Activated CD4-positive, alpha-beta T cell treated with anti-CD3 and anti-CD28 coated beads, Interleukin-2, Interleukin-4, amounts not matched to agents 100 ng/mL and 50 ng/mL, durations not matched to agents 16 hours and 8 hours (primary cell): ENCODE measurements around the gene PLXNB3.

ENCODE experiments used
- DNase-seq: peaks from one replicate; pipeline ENCODE4 v3.0.0-alpha.2; 2020; ENCODE audit warnings: low spot score

Gene PLXNB3

GRCh38 chrX:153793291-153793690 lies 29.2 kb downstream of the PLXNB3 start:
- DNase-seq: no peak

GRCh38 chrX:153794018-153794896 lies 30.2 kb downstream of the PLXNB3 start, which contains the start of the genes IDH3G and SSR4:
IDH3G (minus strand) TSS chrX:153794375; CDS start chrX:153794326, 49 bp downstream.
SSR4 (plus strand) TSS chrX:153794668; CDS start chrX:153794688, 20 bp downstream.
- DNase-seq: peak; percentile 93

- DNase-seq: no peak
These were observed 31.1 kb downstream of the PLXNB3 start for GRCh38 chrX:153794897-153795816.

GRCh38 chrX:153797415-153798015 lies 33.5 kb downstream of the PLXNB3 start:
- no peak for DNase-seq

GRCh38 chrX:153799326-153799725 lies 35.3 kb downstream of the PLXNB3 start:
- DNase-seq: no peak

- no peak for DNase-seq
These were observed 36.2 kb downstream of the PLXNB3 start for GRCh38 chrX:153800177-153800722.

GRCh38 chrX:153800746-153801145 lies 36.7 kb downstream of the PLXNB3 start:
- no peak for DNase-seq

- no peak for DNase-seq
These were observed 37.6 kb downstream of the PLXNB3 start for GRCh38 chrX:153801669-153802068.

- DNase-seq: no peak
These were observed 38.5 kb downstream of the PLXNB3 start for GRCh38 chrX:153802513-153803045.

GRCh38 chrX:153803211-153804099 lies 39.4 kb downstream of the PLXNB3 start:
- DNase-seq: no peak

GRCh38 chrX:153804100-153804595 lies 40.1 kb downstream of the PLXNB3 start:
- no peak for DNase-seq

GRCh38 chrX:153804621-153805020 lies 40.6 kb downstream of the PLXNB3 start:
- no peak for DNase-seq

GRCh38 chrX:153805436-153805835 lies 41.4 kb downstream of the PLXNB3 start:
- DNase-seq: no peak

GRCh38 chrX:153806999-153807575 lies 43.0 kb downstream of the PLXNB3 start:
- DNase-seq: no peak

GRCh38 chrX:153807976-153808375 lies 43.9 kb downstream of the PLXNB3 start:
- DNase-seq: no peak

GRCh38 chrX:153812220-153812619 lies 48.2 kb downstream of the PLXNB3 start:
- no peak for DNase-seq

- DNase-seq: no peak
These were observed 49.1 kb downstream of the PLXNB3 start for GRCh38 chrX:153813161-153813560.

GRCh38 chrX:153814591-153815315 lies 50.7 kb downstream of the PLXNB3 start:
- DNase-seq: no peak
